HG03460 (cell line): ENCODE results near the gene CCDC59.

Source experiments
- ATAC-seq: cut with Tn5 transposase; IDR thresholded peaks from one replicate; pipeline ENCODE4 v1.9.1; 2021; ENCODE audit not compliant: unreplicated experiment

Gene CCDC59

DNA sequence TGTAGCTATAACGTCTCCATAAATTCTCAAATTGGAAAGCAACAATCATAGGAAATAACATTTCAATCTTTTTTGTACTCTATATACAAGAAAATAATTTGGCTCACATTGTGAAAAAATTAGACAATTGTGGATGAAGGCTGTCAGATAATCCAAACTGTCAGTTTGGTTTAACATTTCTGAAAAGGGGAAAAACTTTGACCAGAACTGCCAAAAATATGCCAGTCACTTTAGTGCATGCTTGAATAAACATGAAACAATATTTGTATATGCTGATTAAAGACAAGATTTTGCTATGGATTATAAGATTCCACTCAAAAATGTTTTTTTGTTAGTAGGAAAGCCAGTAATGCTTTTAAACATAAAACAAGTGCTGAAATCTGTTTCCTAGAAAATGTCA lies 38.9 kb downstream of the CCDC59 start:
- ATAC-seq: no peak

- no peak for ATAC-seq
These were observed 43.7 kb downstream of the CCDC59 start for GRCh38 chr12:82314406-82314892.
